Ureter (tissue), 1 donor: ENCODE measurements around the gene ELAVL3. TPM values are rescaled to one million over a fixed set of nuclear protein-coding genes. Genes with fewer than 3 reads are reported as not detected.
"Not testable (repeated sequence)": the region's sequence is repeated elsewhere in the genome, so short reads cannot be mapped to it uniquely, and the experiment has no call there.

Experiments used
- DNase-seq: peaks from one replicate; pipeline ENCODE4 v3.0.0-alpha.2; 2020; ENCODE audit warnings: low spot score
- total RNA-seq: library from RNA; stranded (reverse); gene quantifications from one replicate; pipeline ENCODE4 v1.2.4, GENCODE V29; 2023
- donor health status: DM: yes; HTN: yes; CAD: no.

ELAVL3 gene
- total RNA-seq, 1 donor from 2014 or later: not detected

GRCh38 chr19:11486661-11487503, 6.0 kb upstream of the ELAVL3 start:
- no peak for DNase-seq

- DNase-seq: no peak
These were observed 4.5 kb upstream of the ELAVL3 start for GRCh38 chr19:11485245-11485837.

- DNase-seq: no peak
These were observed 2.7 kb upstream of the ELAVL3 start for GRCh38 chr19:11483366-11484111.

GRCh38 chr19:11482384-11483050, 1.7 kb upstream of the ELAVL3 start:
- DNase-seq: peak; percentile 80

- peak; percentile 63 for DNase-seq
These were observed 913 bp upstream of the ELAVL3 start for GRCh38 chr19:11481534-11482383.

GRCh38 chr19:11479898-11480714, 740 bp downstream of the ELAVL3 start:
- DNase-seq: no peak

- DNase-seq: no peak
These were observed 1.6 kb downstream of the ELAVL3 start for GRCh38 chr19:11479090-11479897.

- DNase-seq: no peak
These were observed 2.4 kb downstream of the ELAVL3 start for GRCh38 chr19:11478167-11479089.

GRCh38 chr19:11475861-11476260, 5.0 kb downstream of the ELAVL3 start:
- no peak for DNase-seq

- DNase-seq: not testable (repeated sequence)
These were observed 5.5 kb downstream of the ELAVL3 start for GRCh38 chr19:11475343-11475742.

GRCh38 chr19:11473725-11474124, 7.1 kb downstream of the ELAVL3 start:
- no peak for DNase-seq

GRCh38 chr19:11468266-11468845, 12.5 kb downstream of the ELAVL3 start:
- DNase-seq: not testable (repeated sequence)

- DNase-seq: no peak
These were observed 15.2 kb downstream of the ELAVL3 start for GRCh38 chr19:11465600-11465999.

- DNase-seq: no peak
These were observed 16.2 kb downstream of the ELAVL3 start for GRCh38 chr19:11464333-11465265.

- DNase-seq: no peak
These were observed 17.5 kb downstream of the ELAVL3 start for GRCh38 chr19:11463391-11463790.

GRCh38 chr19:11461453-11461852, 19.4 kb downstream of the ELAVL3 start:
- DNase-seq: no peak

- no peak for DNase-seq
These were observed 20.6 kb downstream of the ELAVL3 start for GRCh38 chr19:11460207-11460606.
